Activated naive CD4-positive, alpha-beta T cell treated with anti-CD3 and anti-CD28 coated beads, Interleukin-2, amount 10 ng/mL, durations not matched to agents 7 days and 5 days (primary cell): ENCODE data around the gene FAM72A.

Experiments
- CTCF ChIA-PET: fragments of 350-600 bp; sonication (Branson Sonifier 250); formaldehyde crosslinking; loops from one replicate; lab custom pipeline; 2021; ENCODE audit warnings: antibody characterized with exemption; lab: Charles Lee
- DNase-seq: peaks from one replicate; pipeline ENCODE4 v3.0.0-alpha.2; 2020
- H3K27ac Mint-ChIP-seq: one replicate; pipeline ENCODE4 v1.8.0; 2021; ENCODE audit warnings: mild to moderate bottlenecking, moderate library complexity, mixed read lengths
- H3K27me3 Mint-ChIP-seq: one replicate; pipeline ENCODE4 v1.8.0; 2021; ENCODE audit warnings: mild to moderate bottlenecking, mixed read lengths
- H3K36me3 Mint-ChIP-seq: one replicate; pipeline ENCODE4 v1.8.0; 2021; ENCODE audit warnings: mixed read lengths
- H3K4me1 Mint-ChIP-seq: one replicate; pipeline ENCODE4 v1.8.0; 2021; ENCODE audit warnings: mixed read lengths
- H3K4me3 Mint-ChIP-seq: one replicate; pipeline ENCODE4 v1.8.0; 2021; ENCODE audit warnings: mild to moderate bottlenecking, moderate library complexity, mixed read lengths
- H3K9me3 Mint-ChIP-seq: one replicate; pipeline ENCODE4 v1.8.0; 2021; ENCODE audit warnings: mixed read lengths

Gene FAM72A

DNA sequence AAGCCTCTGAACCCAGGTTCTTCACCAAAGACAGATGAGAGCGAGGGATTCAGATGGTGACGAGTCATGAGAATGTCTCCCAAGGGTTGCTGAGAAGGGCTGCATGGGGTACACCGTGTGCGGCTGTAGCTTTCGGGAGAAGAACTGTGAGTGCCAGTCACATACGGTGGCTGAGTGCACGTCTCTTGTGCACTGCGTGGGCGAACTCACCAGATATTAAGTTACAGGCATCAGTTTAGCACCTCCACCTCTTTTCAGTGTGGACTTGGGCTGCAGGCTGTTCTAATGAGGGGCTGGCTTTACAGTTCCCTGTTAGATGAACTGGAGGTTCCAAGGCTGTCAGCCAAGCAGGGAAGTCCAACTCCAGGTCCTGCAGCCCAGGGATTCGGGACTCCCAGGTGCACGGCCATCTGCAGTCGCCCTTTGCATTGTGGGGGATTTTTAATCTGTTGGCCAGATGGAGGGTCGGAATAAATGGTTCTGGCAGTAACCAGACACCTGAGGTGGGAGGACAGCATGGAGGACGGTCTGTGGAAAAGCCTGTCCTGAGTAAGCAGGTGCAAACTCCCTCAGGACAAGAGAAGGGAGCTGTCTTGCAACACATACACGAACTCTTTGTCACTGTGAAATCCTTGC lies 59.0 kb downstream of the FAM72A start:
- Mint-ChIP-seq H3K9me3 (no peaks in the 10 kb centered on the region), H3K36me3 (no peaks in the 10 kb centered on the region), H3K4me3 (no peak overlapping the region), H3K27ac (no peak overlapping the region), H3K27me3 (peaks cover 58% of the 10 kb centered on the region), H3K4me1 (no peaks in the 10 kb centered on the region)
- CTCF ChIA-PET: interaction anchor here (1.6 kb wide), 1 partner anchor 9 kb away, joined by 3 read pairs; no protein-coding TSS in a partner anchor
- DNase-seq: no peak

- CTCF ChIA-PET: interaction anchor here (1.6 kb wide), 1 partner anchor 8 kb away, joined by 3 read pairs; no protein-coding TSS in a partner anchor
- Mint-ChIP-seq H3K4me1 (no peaks in the 10 kb centered on the region), H3K4me3 (no peak overlapping the region), H3K27ac (no peak overlapping the region), H3K36me3 (no peaks in the 10 kb centered on the region), H3K9me3 (no peaks in the 10 kb centered on the region), H3K27me3 (peaks cover 65% of the 10 kb centered on the region)
- no peak for DNase-seq
Observed at GRCh38 chr1:206142770-206143169, 59.9 kb downstream of the FAM72A start.

GRCh38 chr1:206142011-206142410 lies 60.6 kb downstream of the FAM72A start:
- no peak for DNase-seq
- no peaks in the 10 kb centered on the region for H3K36me3 Mint-ChIP-seq
- no peaks in the 10 kb centered on the region for H3K4me1 Mint-ChIP-seq
- H3K9me3 Mint-ChIP-seq: no peaks in the 10 kb centered on the region
- peaks cover 65% of the 10 kb centered on the region for H3K27me3 Mint-ChIP-seq
- CTCF ChIA-PET: no interaction called here
- H3K4me3 Mint-ChIP-seq: no peak overlapping the region
- peak overlapping the region; percentile 29 for H3K27ac Mint-ChIP-seq

DNA sequence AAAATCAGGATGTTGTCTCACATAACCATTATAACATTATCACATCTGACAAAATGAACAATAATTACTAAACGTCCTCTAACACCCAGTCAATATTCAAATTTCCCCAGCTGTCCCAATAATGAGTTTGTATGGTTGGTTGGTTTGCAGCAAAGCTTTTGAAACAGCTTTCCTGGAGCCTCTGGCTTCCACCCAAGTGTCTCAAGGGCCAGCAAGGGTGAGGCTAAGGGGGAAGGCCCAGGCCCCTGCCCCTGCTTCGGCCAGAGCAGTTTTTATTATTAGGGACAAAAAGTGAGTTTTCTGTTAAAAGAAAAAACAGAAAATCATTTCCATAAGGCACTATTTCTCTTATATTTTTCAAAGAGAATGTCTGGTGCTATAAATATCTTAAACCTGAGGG lies 66.4 kb downstream of the FAM72A start:
- no peak for DNase-seq
- Mint-ChIP-seq H3K27ac (no peak overlapping the region), H3K27me3 (peaks cover 45% of the 10 kb centered on the region), H3K4me3 (no peak overlapping the region), H3K36me3 (no peaks in the 10 kb centered on the region), H3K4me1 (no peaks in the 10 kb centered on the region), H3K9me3 (no peaks in the 10 kb centered on the region)
- CTCF ChIA-PET: no interaction called here
